HG03196 (cell line): ENCODE results near the gene STAT5A.

ENCODE experiments used
- ATAC-seq: cut with Tn5 transposase; IDR thresholded peaks from one replicate; pipeline ENCODE4 v1.9.1; 2021; ENCODE audit not compliant: unreplicated experiment

Gene STAT5A

DNA sequence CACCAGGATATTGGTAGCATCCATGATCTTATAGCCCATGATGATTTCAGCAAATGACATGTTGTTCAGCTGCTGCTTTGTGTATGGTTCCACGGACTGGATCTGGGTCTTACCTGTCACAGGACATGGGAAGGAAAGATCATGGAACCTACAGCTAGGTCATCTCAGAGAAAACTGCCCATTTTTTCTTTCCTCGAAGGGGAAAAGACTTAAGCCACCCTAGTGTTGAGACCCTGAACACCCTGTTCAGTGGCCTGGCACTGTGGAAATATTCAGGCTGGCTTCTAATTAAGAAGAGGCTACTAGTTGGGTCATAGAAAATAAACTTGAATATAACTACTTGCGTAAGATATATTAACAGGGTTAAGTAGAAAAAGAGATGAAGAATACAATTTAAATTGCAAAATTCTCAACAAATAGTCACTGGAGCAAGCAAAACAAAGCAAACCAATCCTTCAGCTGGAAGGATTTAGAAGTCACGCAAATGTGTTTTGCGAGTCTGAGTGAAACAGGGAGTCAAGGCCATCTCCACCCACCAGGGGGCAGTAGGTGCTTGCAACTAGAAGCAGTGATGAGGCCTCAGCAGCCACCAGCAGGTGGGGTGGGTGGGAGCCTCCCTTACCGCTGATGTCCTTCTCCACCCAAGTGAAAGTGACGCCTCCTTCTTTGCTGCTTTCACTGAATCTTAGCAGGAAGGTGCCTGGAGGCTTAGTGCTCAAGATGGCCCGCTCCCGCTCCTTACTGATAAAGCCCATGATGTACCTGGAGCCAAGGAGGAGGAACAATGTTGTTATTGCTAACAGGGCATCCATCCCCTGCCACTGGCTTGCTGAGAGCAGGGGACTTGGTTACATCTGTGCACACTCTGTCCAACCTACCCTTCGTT lies 34.3 kb downstream of the STAT5A start:
- ATAC-seq: no peak

- no peak for ATAC-seq
Measured at GRCh38 chr17:42323268-42323773, 35.0 kb downstream of the STAT5A start.

GRCh38 chr17:42325026-42325425 lies 36.7 kb downstream of the STAT5A start:
- no peak for ATAC-seq

- ATAC-seq: no peak
Measured at GRCh38 chr17:42329025-42329976, 41.0 kb downstream of the STAT5A start.

- ATAC-seq: no peak
Measured at GRCh38 chr17:42333053-42333452, 44.8 kb downstream of the STAT5A start.

DNA sequence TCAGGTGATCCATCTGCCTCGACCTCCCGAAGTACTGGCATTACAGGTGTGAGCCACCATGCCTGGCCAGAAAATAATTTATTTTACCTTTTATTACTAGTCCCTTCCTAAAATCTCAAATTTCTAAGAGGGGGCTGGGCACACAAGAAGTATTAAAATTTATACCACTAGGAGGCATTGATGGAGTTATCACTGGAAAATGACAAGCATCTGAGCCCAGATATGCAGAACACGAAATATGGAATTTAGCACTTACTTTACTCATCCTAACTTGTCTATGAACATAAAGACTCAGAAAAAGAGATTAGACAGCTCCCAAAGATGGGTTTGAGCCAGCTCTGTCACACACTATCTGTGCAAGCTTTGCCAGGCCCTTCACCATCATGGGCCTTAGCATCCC lies 46.4 kb downstream of the STAT5A start:
- ATAC-seq: no peak

DNA sequence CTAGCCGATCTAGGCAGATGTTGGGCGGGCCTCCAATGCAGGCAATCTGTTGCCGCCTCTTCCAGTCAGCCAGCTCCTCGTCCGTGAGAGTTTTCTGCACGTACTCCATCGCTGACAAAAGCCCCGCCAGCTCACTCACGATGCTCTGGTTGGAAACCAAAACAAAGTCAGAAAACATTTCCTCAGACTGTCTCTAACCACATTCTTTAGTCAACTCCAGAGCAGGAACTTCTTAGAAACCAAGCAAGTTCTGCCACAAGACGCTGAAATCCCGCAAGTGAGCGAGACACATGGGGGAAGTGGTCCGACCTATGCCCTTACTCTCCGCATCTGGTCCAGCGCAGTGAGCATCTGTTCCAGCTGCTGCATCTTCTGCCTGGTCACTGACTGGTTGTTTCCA lies 49.1 kb downstream of the STAT5A start:
- no peak for ATAC-seq

GRCh38 chr17:42338427-42338985 lies 50.2 kb downstream of the STAT5A start:
- ATAC-seq: no peak

DNA sequence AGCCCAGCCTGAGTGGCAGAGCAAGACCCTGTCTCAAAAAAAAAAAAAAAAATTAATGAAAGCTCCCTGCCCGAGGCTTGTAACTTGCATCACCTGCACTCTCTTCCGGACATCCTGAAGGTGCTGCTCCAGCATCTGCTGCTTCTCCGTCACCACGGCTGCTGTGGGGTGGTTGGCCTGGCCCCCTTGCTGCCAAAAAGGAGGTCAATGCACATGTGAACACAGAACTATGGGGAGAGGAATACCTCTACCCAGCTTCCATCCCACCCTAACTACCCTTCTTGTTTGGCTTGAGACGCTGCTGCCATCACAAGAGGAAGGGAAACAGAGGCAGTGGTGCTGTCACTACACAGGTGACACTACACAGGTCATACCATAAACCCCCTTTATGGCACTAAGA lies 50.9 kb downstream of the STAT5A start:
- no peak for ATAC-seq

DNA sequence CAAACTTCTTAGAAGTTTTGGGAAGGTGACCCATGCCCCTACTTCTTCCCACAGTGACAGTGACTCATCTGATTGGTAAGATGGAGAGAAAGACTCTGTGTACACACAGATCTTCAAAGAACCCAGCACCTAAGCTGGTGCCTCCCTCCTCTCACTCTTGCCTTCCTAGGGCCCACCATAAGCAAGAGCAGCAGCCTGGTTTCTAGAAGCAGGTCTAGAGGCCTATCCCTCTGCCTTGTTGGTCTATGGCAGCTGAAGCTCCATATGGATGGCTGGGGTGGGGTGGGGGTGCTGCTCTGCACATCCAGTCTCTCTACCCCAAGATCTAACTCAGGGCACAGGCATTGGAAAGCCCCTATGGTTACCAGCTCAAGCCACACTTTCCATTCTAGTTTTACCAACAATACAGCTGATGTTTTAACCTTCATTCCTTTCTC lies 52.4 kb downstream of the STAT5A start:
- no peak for ATAC-seq

- no peak for ATAC-seq
Measured at GRCh38 chr17:42341568-42341967, 53.3 kb downstream of the STAT5A start.

DNA sequence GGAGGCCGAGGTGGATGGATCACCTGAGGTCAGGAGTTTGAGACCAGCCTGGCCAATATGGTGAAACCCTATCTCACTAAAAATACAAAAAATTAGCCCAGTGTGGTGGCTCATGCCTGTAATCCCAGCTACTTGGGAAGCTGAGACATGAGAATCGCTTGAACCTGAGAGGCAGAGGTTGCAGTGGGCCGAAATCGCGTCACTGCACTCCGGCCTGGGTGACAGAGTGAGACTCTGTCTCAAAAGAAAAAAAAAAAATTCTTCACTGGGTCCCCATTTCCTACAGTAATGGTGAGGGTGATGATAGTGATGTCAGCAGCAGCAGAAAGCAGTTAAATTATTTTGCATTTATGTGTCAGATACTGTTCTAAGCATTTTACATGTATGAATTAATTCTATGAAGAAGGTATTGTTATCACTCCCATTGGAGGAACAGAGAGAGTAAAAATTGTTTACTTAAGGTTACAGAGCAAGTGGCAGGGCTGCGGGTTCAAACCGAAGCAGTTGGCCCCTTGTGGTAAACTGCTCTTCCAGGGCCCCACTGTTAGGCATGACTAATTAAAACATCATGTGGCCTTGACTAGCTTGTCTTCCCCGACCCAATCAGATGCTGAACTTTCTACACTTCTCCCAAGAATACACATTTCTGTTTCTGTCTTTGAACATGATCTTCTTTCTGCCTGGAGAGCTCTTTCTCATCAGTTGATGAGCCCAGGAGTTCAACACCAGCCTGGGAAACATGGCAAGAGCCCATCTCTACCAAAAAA lies 54.1 kb downstream of the STAT5A start:
- ATAC-seq: no peak

DNA sequence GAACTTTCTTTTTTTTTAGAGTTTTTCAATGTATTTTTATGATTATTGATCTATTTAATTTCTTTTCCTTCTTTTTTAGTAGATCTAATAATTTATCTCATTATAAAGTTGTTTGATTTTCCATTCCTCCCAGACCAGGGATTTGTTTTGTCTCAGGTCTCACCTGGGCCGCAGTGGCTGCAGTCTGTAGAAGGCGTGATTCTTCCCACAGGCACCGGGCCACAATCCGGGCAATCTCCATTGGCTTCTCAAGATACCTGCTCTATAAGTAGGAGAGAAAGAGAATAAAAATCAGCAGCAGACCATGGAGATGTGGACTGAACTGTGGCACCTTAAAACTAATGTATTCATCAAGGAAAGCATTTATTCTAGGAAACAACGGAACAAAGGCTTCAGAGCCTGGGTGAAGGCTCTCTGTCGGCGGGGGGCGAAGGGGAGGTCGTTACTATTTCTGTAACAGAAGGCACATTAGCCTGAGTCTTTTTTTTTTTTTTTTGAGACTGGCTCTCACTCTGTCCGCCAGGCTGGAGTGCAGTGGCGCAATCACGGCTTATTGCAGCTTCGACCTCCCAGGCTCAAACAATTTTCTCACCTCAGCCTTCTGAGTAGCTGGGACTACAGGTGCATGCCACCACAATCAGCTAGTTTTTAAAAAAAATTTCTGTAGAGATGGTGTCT lies 57.2 kb downstream of the STAT5A start:
- no peak for ATAC-seq

DNA sequence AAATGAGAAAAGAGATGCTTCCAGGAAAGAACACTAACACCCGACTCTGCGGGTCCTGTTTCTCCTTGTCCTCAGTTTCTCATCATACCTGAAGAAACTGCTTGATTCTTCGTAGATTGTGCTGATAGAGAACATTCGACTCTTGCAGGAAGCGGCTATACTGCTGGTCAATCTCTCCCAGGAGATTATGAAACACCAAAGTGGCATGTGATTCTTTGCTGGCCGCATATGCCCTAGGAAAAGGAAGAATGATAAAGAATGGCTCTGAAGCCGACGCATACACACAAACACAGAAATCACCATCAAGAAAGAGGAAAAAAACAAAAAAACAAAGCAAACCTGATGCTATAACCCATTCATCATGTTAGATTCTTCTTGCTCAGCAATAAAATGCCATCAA lies 58.2 kb downstream of the STAT5A start:
- no peak for ATAC-seq

- ATAC-seq: no peak
Measured at GRCh38 chr17:42347198-42347597, 58.9 kb downstream of the STAT5A start.

DNA sequence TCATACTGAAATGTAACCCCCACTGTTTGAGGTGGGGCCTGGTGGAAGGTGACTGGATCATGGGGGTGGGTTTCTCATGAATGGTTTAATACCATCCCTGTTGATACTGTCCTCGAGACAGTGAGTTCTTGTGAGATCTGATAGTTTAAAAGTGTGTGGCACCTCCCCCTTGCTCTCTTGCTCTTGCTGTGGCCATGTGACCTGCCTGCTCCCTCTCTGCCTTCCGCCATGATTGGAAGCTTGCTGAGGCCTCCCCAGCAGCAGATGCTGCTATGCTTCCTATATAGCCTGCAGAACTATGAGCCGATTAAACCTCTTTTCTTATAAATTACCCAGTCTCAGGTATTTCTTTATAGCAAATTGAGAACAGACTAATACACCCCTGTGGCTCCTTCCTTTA lies 59.3 kb downstream of the STAT5A start:
- ATAC-seq: no peak

GRCh38 chr17:42348104-42348503 lies 59.8 kb downstream of the STAT5A start:
- ATAC-seq: no peak

DNA sequence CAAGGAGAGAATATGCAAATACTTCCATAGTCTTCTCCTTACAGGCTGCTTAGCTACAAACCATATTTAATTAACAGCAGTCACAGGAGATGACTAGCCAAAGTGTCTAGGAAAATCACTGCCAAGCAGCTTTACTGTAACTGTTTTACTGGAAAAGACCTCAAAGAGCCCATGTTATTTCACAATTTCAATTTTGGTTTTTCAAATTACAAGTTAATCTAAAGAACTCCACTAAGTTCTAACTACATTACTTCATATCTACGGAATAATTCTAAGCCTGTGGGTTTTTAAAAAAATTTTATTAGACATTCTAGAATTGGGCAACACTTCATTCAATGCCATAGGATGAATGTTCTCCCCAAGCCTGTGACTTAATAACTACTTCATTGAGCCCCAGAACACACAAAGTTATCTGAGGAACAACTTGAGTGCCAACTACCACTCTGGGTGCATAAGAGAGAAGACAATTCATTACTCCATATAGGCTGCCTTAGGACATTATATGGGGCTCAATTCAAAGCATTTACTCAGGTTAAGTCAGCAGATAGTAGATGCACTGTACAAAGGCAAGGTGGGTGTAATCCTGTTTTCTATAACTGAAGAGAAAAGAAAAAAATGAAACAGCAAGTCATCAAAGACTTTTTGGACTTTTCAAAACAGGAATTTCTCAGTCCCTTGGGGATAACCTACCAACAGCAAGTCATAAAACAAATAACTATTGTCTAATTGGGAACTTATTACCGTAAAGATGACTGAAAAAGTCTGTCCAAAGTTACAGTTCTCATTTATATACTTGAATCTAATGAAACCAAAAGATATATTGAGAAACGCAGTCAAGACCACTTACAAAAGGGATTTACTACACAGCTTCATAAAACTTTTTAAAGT lies 66.9 kb downstream of the STAT5A start:
- ATAC-seq: no peak

DNA sequence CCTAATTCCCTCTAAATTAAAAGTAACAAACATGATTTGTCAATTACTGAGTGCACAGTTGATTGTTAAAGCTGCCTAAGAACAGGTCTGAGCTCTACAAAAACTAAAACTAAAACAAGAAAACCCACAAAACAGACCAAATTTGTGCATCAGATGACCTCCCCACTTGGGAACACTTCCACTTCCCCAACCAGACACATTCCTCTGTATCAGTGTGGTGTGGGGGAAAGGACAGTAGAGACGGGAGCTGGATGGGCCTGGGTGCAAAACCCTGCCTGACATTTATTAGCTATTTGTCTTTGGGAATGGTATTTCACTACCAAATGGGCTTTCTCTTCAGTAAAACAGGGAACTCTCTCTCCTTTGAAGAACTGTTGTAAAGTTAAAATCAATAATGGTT lies 70.1 kb downstream of the STAT5A start:
- ATAC-seq: no peak
